KBM-7 (cell line): ENCODE results near the gene MPC1.

Experiments used
- DNase-seq: peaks from one replicate; pipeline ENCODE4 v3.0.0-alpha.2; 2015
- in situ Hi-C: fragments of 300-500 bp; cut with MboI; formaldehyde crosslinking; loops from 2 replicates; pipeline ENCODE4 v1.14.3; 2020; ENCODE audit warnings: low sequenced_read_pairs, low pct_unique_long_range_greater_than_20kb, mixed read lengths

MPC1 gene

GRCh38 chr6:166331503-166332415, 51.0 kb downstream of the MPC1 start:
- no peak for DNase-seq
- in situ Hi-C loops, result no loop called here

- in situ Hi-C loops, result no loop called here
- no peak for DNase-seq
These were observed 52.1 kb downstream of the MPC1 start for GRCh38 chr6:166330612-166331011.

- in situ Hi-C loops, result no loop called here
- DNase-seq, result no peak
These were observed 57.2 kb downstream of the MPC1 start for GRCh38 chr6:166325383-166326042.

- no peak for DNase-seq
- in situ Hi-C loops, result no loop called here
These were observed 59.3 kb downstream of the MPC1 start for GRCh38 chr6:166323395-166323794.

- in situ Hi-C loops, result no loop called here
- no peak for DNase-seq
These were observed 63.8 kb downstream of the MPC1 start for GRCh38 chr6:166318649-166319600.

GRCh38 chr6:166318227-166318626, 64.5 kb downstream of the MPC1 start:
- no peak for DNase-seq
- in situ Hi-C loops, result no loop called here

GRCh38 chr6:166317261-166318212, 65.2 kb downstream of the MPC1 start:
- DNase-seq, result no peak
- in situ Hi-C loops, result no loop called here

GRCh38 chr6:166315436-166315835, 67.3 kb downstream of the MPC1 start:
- no peak for DNase-seq
- in situ Hi-C loops, result no loop called here
